ENCODE data around the gene COL13A1.

COL13A1 gene

DNA sequence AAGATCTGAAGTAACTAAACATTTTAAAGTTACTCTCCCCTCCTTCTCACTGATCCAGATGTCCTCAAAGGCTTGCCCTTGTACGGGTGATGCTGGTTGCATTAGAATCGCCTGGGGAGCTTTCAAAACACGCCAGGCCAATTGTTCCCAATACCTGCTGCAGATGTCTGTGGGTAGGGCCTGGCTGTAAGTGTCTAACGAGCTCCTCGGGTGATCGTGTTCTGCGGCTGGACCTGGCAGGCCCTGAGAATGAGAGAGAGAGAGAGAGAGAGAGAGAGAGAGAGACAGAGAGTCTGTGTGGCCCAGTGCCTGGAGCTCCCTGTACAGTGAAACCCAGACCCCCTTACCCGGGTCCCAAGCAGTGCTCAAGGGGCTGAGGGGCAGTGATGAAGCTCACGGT, 8.4 kb downstream of the COL13A1 start:
- DNase-seq (ENCODE audit: low read depth, low spot score), result no peak
- peaks cover 9% of the 10 kb centered on the region for H3K4me1 ChIP-seq (ENCODE audit: insufficient read depth, insufficient read length)
- no peaks in the 10 kb centered on the region for H3K27me3 ChIP-seq (ENCODE audit: insufficient read depth, insufficient read length)
- H3K9me3 ChIP-seq (ENCODE audit: insufficient read depth, low read length), result no peaks in the 10 kb centered on the region
- H3K36me3 ChIP-seq (ENCODE audit: insufficient read depth, insufficient read length, low read length), result no peaks in the 10 kb centered on the region
- TF ChIP-seq ZNF274 (IDR thresholded peaks at IDR 0.05; ENCODE audit: low read depth, low read length) (no peak), YY1 (IDR thresholded peaks at IDR 0.05; ENCODE audit: insufficient read depth, insufficient read length) (no peak), SUZ12 (IDR thresholded peaks at IDR 0.05; ENCODE audit: extremely low read depth, insufficient read depth, insufficient read length) (no peak)
- H3K4me3 ChIP-seq (ENCODE audit: insufficient read length, low read depth), result no peak overlapping the region
- no peak overlapping the region for H3K9ac ChIP-seq (ENCODE audit: insufficient read length, low read depth)

GRCh38 chr10:69810675-69811397, 9.1 kb downstream of the COL13A1 start:
- Histone ChIP-seq H3K27me3 (ENCODE audit: insufficient read depth, insufficient read length) (no peaks in the 10 kb centered on the region), H3K4me1 (ENCODE audit: insufficient read depth, insufficient read length) (peaks cover 9% of the 10 kb centered on the region), H3K9me3 (ENCODE audit: insufficient read depth, low read length) (no peaks in the 10 kb centered on the region), H3K9ac (ENCODE audit: insufficient read length, low read depth) (no peak overlapping the region), H3K36me3 (ENCODE audit: insufficient read depth, insufficient read length, low read length) (no peaks in the 10 kb centered on the region), H3K4me3 (ENCODE audit: insufficient read length, low read depth) (no peak overlapping the region)
- TF ChIP-seq ZNF274 (IDR thresholded peaks at IDR 0.05; ENCODE audit: low read depth, low read length) (no peak), YY1 (IDR thresholded peaks at IDR 0.05; ENCODE audit: insufficient read depth, insufficient read length) (no peak), SUZ12 (IDR thresholded peaks at IDR 0.05; ENCODE audit: extremely low read depth, insufficient read depth, insufficient read length) (no peak)
- no peak for DNase-seq (ENCODE audit: low read depth, low spot score)

DNA sequence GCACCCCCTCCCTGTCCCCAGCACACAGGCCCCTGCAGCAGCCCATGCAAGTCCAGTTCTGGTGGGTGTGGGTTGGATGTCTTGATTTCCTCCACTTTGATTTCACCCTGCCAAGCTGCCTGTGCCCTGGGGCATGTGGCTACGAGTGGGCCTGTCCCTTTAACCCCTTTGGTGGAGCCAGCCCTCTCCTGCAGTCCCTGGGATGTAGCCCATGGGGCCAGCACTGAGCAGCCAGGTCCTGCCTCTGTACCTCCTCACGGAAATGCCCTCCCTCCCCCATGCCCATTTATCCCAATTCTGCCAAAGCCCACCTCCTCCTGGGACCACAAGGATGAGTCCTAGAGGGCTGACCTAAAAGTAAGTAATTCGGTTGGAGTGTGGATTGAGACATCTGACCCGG, 11.9 kb downstream of the COL13A1 start:
- no peak overlapping the region for H3K4me3 ChIP-seq (ENCODE audit: insufficient read length, low read depth)
- no peak overlapping the region for H3K9ac ChIP-seq (ENCODE audit: insufficient read length, low read depth)
- TF ChIP-seq YY1 (IDR thresholded peaks at IDR 0.05; ENCODE audit: insufficient read depth, insufficient read length), result no peak
- TF ChIP-seq ZNF274 (IDR thresholded peaks at IDR 0.05; ENCODE audit: low read depth, low read length), result no peak
- no peaks in the 10 kb centered on the region for H3K27me3 ChIP-seq (ENCODE audit: insufficient read depth, insufficient read length)
- H3K4me1 ChIP-seq (ENCODE audit: insufficient read depth, insufficient read length), result peaks cover 12% of the 10 kb centered on the region
- DNase-seq (ENCODE audit: low read depth, low spot score), result no peak
- H3K36me3 ChIP-seq (ENCODE audit: insufficient read depth, insufficient read length, low read length), result no peaks in the 10 kb centered on the region
- no peaks in the 10 kb centered on the region for H3K9me3 ChIP-seq (ENCODE audit: insufficient read depth, low read length)

GRCh38 chr10:69814251-69814650, 12.5 kb downstream of the COL13A1 start:
- TF ChIP-seq YY1 (IDR thresholded peaks at IDR 0.05; ENCODE audit: insufficient read depth, insufficient read length), result no peak
- no peak for TF ChIP-seq SUZ12 (IDR thresholded peaks at IDR 0.05; ENCODE audit: extremely low read depth, insufficient read depth, insufficient read length)
- no peak for TF ChIP-seq ZNF274 (IDR thresholded peaks at IDR 0.05; ENCODE audit: low read depth, low read length)
- Histone ChIP-seq H3K9ac (ENCODE audit: insufficient read length, low read depth) (no peak overlapping the region), H3K4me1 (ENCODE audit: insufficient read depth, insufficient read length) (peaks cover 12% of the 10 kb centered on the region), H3K27me3 (ENCODE audit: insufficient read depth, insufficient read length) (no peaks in the 10 kb centered on the region), H3K36me3 (ENCODE audit: insufficient read depth, insufficient read length, low read length) (no peaks in the 10 kb centered on the region), H3K9me3 (ENCODE audit: insufficient read depth, low read length) (no peaks in the 10 kb centered on the region), H3K4me3 (ENCODE audit: insufficient read length, low read depth) (no peak overlapping the region)
- no peak for DNase-seq (ENCODE audit: low read depth, low spot score)

DNA sequence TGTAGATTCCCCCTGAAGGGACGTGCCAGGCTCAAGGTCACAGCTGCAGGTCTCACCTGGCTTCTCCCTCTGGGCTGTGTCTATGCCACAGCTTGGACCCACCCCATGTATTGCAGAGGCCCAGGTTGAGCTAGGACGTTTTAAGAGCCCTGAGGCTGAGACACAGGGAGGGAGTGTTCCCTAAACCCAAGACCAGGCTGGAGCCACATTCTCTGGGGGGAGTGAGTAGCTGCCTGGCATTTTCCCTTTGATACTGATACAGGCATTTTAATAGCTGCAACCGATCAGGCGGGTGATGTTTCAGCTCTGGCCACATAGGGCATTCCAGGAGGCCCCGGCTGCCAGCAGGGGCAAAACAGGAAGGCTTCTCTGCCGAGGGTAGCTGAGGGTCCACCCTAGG, 13.4 kb downstream of the COL13A1 start:
- H3K36me3 ChIP-seq (ENCODE audit: insufficient read depth, insufficient read length, low read length), result no peaks in the 10 kb centered on the region
- H3K4me1 ChIP-seq (ENCODE audit: insufficient read depth, insufficient read length), result peaks cover 12% of the 10 kb centered on the region
- TF ChIP-seq YY1 (IDR thresholded peaks at IDR 0.05; ENCODE audit: insufficient read depth, insufficient read length) (no peak), ZNF274 (IDR thresholded peaks at IDR 0.05; ENCODE audit: low read depth, low read length) (no peak), SUZ12 (IDR thresholded peaks at IDR 0.05; ENCODE audit: extremely low read depth, insufficient read depth, insufficient read length) (no peak)
- no peak overlapping the region for H3K9ac ChIP-seq (ENCODE audit: insufficient read length, low read depth)
- no peaks in the 10 kb centered on the region for H3K9me3 ChIP-seq (ENCODE audit: insufficient read depth, low read length)
- no peaks in the 10 kb centered on the region for H3K27me3 ChIP-seq (ENCODE audit: insufficient read depth, insufficient read length)
- H3K4me3 ChIP-seq (ENCODE audit: insufficient read length, low read depth), result no peak overlapping the region
- no peak for DNase-seq (ENCODE audit: low read depth, low spot score)

DNA sequence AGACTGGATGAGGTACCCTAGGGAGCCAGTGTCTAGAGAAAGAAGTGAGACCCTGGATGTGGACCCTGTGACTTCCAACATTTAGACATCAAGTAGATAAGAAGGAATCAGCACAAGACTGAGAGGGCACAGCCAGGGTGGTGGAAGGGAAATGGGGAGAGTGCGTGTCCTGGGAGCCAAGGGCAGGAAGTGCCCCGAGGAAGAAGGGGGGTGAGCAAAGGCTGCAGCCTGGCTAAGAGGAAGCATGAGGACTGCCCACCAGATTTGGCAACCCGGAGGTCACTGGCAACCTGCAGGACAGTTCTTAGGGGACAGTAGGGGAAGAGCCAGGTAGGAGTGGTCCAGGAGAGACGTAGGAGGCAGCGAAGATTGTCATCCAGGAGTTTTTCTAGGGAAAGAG, 14.8 kb downstream of the COL13A1 start:
- H3K9ac ChIP-seq (ENCODE audit: insufficient read length, low read depth), result no peak overlapping the region

DNA sequence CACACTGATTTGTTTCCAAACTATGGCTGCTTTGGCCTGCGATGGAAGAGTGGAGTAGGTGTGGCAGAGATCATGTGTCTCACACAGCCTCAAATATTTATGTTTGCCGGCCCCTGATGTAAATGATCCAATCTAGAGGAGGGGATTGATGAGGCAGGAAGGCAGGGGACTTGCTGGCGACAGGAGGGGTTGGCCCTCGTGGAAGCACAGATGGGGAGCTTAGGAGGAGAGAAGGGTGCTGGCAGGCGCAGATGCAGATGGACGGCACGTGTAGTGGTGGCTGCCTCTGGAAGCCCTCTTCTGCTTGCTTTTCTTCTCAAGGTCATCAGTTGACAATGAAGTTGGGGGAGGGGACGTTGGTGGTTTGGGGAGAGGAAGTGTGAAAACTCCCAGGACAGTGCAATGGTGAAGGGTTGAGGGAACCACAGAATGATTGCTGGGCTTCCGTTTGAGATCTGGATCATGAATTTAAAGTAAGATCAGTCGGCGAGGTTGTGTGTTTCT, 15.4 kb downstream of the COL13A1 start:
- TF ChIP-seq SUZ12 (IDR thresholded peaks at IDR 0.05; ENCODE audit: extremely low read depth, insufficient read depth, insufficient read length), result no peak
- TF ChIP-seq ZNF274 (IDR thresholded peaks at IDR 0.05; ENCODE audit: low read depth, low read length), result no peak
- no peak for TF ChIP-seq YY1 (IDR thresholded peaks at IDR 0.05; ENCODE audit: insufficient read depth, insufficient read length)
- no peak overlapping the region for H3K4me3 ChIP-seq (ENCODE audit: insufficient read length, low read depth)
- H3K4me1 ChIP-seq (ENCODE audit: insufficient read depth, insufficient read length), result peaks cover 8% of the 10 kb centered on the region
- no peaks in the 10 kb centered on the region for H3K9me3 ChIP-seq (ENCODE audit: insufficient read depth, low read length)
- no peak overlapping the region for H3K9ac ChIP-seq (ENCODE audit: insufficient read length, low read depth)
- no peaks in the 10 kb centered on the region for H3K27me3 ChIP-seq (ENCODE audit: insufficient read depth, insufficient read length)
- DNase-seq (ENCODE audit: low read depth, low spot score), result no peak
- no peaks in the 10 kb centered on the region for H3K36me3 ChIP-seq (ENCODE audit: insufficient read depth, insufficient read length, low read length)

More for the DNA sequence above, 14.8 kb downstream of the COL13A1 start:
- no peak overlapping the region for H3K4me3 ChIP-seq (ENCODE audit: insufficient read length, low read depth)
- no peaks in the 10 kb centered on the region for H3K36me3 ChIP-seq (ENCODE audit: insufficient read depth, insufficient read length, low read length)
- H3K4me1 ChIP-seq (ENCODE audit: insufficient read depth, insufficient read length), result peaks cover 8% of the 10 kb centered on the region
- no peak for DNase-seq (ENCODE audit: low read depth, low spot score)
- H3K27me3 ChIP-seq (ENCODE audit: insufficient read depth, insufficient read length), result no peaks in the 10 kb centered on the region
- TF ChIP-seq SUZ12 (IDR thresholded peaks at IDR 0.05; ENCODE audit: extremely low read depth, insufficient read depth, insufficient read length), result no peak
- TF ChIP-seq YY1 (IDR thresholded peaks at IDR 0.05; ENCODE audit: insufficient read depth, insufficient read length), result no peak
- no peak for TF ChIP-seq ZNF274 (IDR thresholded peaks at IDR 0.05; ENCODE audit: low read depth, low read length)
- H3K9me3 ChIP-seq (ENCODE audit: insufficient read depth, low read length), result no peaks in the 10 kb centered on the region

All from NT2/D1 (cell line).